C1 segment of cervical spinal cord (tissue), 14 donors: ENCODE results near the gene AGPS.
"Not testable (repeated sequence)": the region's sequence is repeated elsewhere in the genome, so short reads cannot be mapped to it uniquely, and the experiment has no call there.

Source experiments
- DNase-seq, 14 donors: peaks; one replicate each; lab custom pipeline; 2025; lab: John Stamatoyannopoulos, UW

The AGPS gene

GRCh38 chr2:177471990-177472389, 79.4 kb downstream of the AGPS start:
- no peak for DNase-seq

GRCh38 chr2:177474301-177474700, 81.7 kb downstream of the AGPS start:
- no peak for DNase-seq

- DNase-seq = no peak
Observed at GRCh38 chr2:177474998-177475397, 82.4 kb downstream of the AGPS start.

GRCh38 chr2:177476897-177477296, 84.3 kb downstream of the AGPS start:
- DNase-seq = no peak

DNA sequence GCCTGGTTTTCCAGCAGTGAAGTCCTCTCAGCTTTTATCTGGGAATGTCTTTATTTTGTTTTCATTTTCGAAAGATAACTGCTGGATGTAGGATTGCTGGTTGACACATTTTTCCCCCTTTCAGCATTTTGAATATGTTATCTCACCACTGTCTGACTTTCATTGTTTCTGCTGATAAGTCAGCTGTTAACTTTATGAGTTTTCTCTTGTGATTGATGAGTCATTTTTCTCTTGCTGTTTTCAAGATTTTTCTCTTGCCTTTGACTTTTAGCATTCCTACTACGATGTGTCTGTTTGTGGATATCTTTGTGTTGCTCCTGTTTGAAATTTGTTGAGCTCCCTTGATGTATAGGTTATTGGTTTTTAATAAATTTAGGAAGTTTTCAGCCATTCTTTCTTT, 85.5 kb downstream of the AGPS start:
- no peak for DNase-seq

DNA sequence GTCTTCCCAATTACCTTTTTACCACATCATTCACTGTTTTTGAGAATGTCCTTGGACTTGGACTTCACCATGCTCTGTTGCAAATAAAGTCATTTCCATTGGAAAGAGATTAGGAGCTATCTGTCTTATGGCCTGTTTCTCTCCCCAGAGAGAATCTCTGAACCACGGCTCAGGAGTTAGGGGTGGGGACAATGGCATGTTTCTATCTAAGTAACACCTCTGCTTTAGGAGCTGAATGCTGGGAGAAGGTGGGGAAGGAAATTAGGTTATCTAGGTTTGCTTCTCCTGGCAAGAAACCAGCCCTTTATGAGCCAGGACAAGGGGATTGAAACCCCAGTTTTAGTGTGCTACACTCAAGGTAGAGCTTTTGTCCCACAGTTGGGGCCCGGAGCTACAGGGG, 86.3 kb downstream of the AGPS start:
- DNase-seq = no peak

DNA sequence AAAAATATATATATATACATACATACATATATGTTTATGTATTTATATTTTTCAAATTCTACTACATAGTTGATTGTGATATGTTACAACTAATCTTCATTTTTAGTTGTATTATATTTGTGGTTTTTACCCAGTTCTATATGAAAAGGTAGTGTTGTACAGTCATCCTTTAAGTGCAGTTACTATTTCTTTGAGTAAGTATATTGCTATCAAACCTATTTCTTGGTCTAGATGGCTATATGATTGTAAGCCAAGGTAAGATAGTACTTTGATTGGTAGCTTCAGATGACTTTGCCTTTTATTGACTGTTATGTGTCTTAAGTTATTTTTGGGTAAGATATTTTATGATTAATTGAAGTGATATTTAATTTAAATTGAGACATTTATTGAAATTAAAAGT, 89.6 kb downstream of the AGPS start:
- DNase-seq = no peak

- DNase-seq = no peak
Observed at GRCh38 chr2:177483531-177483930, 91.0 kb downstream of the AGPS start.

- no peak for DNase-seq
Observed at GRCh38 chr2:177484180-177484795, 91.7 kb downstream of the AGPS start.

- not testable (repeated sequence) for DNase-seq
Observed at GRCh38 chr2:177485657-177486056, 93.1 kb downstream of the AGPS start.

- peak in 1 of 14 donors; percentile 2 for DNase-seq
Observed at GRCh38 chr2:177489719-177490301, 97.2 kb downstream of the AGPS start.

DNA sequence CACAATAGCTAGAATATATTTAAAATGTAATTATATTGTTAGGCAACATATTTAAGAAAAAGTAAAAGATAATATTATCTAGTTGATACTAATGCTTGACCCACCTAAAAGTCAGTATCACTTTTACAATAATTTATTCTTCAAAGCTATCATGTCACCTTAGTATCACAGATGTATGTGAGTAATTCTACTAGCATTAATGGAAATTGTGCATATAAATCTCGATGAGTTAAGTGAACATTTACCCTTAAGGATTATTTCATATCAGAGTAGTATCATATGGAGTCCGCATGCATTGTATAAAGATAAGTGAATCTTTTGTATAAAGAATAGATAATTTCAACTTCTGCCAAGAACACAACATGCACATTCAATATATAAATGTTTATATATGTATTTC, 103.4 kb downstream of the AGPS start:
- DNase-seq = no peak

GRCh38 chr2:177496921-177497320, 104.3 kb downstream of the AGPS start:
- DNase-seq = no peak

DNA sequence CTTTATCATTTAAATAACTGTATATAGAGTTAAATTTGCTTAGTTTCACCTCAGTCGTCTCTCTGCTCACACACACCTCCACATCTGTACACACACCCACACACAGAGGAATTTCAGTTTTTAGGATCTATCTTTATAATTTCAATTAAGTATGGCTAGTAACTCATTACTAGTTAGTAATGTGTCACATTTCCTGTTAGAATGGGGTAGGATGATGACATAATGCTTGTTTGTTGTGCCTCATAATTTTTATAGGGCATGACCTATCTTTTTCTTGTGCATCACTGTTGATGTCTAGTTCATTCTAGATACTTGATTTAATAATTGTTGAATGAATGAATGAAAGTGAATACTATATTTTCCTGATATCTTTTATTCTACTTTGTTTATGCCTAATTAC, 108.6 kb downstream of the AGPS start:
- no peak for DNase-seq

DNA sequence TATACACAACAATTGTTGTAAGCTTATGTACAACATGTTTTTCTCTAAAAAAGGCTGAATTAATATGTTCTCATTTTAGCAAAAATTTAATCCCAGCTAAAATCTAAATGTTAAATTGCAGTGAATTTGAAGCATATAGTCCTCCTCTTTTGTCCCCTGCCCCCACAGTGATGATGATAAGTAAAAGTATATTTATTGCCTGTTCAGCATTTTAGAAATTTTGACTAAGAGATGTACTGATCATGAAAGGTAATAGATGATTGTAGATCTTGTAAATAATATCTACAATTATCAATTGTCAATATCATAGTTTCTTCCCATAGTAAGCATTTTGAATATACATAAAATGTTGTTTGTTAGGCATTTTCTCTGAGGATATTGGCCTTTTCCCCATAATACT, 113.9 kb downstream of the AGPS start:
- DNase-seq = no peak

DNA sequence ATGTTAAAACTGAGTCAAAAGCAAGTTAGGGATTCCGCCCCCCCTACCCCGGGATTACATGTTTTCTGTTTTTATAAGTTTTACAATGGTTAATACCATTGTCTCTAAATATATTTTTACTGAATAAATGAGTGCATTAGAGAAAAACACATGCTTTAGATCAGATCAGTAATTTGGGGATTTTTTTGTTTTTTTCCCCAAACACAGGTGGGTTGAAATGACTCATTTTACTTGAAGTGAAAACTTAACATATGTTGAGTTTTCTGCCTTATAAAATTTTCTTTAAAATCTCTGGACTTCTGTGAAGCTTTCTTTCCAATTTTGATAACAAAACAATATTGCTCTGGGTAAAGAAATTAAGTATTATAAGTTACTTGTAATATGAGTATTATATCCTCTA, 114.4 kb downstream of the AGPS start:
- DNase-seq = no peak

GRCh38 chr2:177516824-177517544, 124.4 kb downstream of the AGPS start:
- DNase-seq = no peak

DNA sequence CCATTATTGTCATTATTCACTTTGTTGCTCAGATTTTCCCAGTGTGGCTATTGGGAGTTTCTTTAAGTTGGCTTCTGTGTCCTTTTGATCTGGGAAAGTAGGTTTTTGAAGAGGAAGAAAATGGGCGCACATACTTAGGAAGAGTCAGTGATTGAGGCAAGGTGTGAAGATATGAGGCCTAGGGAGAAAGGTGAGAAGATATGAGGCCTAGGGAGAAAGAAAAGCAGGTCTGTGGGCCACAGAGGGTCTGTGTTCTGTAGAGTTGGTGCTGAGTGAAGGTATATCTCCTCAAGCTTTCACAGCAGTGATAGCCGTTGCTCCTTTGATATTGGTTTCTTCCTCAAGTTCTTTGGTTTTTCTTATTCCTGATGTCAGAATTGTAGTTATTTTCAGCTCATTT, 126.2 kb downstream of the AGPS start:
- DNase-seq = no peak

- DNase-seq = no peak
Observed at GRCh38 chr2:177519534-177520115, 127.1 kb downstream of the AGPS start.

- DNase-seq = no peak
Observed at GRCh38 chr2:177520324-177520723, 127.8 kb downstream of the AGPS start.

GRCh38 chr2:177523781-177524180, 131.2 kb downstream of the AGPS start:
- DNase-seq = no peak

GRCh38 chr2:177525351-177525924, 132.9 kb downstream of the AGPS start:
- DNase-seq = no peak
